ENCODE measurements around the gene STRN3. TPM values are rescaled to one million over a fixed set of nuclear protein-coding genes. Genes with fewer than 3 reads are reported as not detected.

The STRN3 gene
- total RNA-seq, 2 donors from 2014 or later, result 18.1 to 18.9 TPM

- DNase-seq (no peak), ATAC-seq (no peak)
- Histone ChIP-seq H3K27ac (no peak overlapping the region), H3K4me1 (no peaks in the 10 kb centered on the region), H3K9me3 (no peaks in the 10 kb centered on the region), H3K4me3 (no peak overlapping the region), H3K27me3 (no peaks in the 10 kb centered on the region), H3K36me3 (replicated peaks in 1 of 2; ENCODE audit: insufficient read depth in 1 of 2, low read depth in 2 of 2) (no peaks in the 10 kb centered on the region)
- intact Hi-C loops (cut with DNase I), result no loop called here
- WGBS, 2 donors, result 72 to 79% methylated on average over 2 of the region's 2 CpGs
- TF ChIP-seq POLR2A (IDR thresholded peaks at IDR 0.05) (no peak), CTCF (IDR thresholded peaks at IDR 0.05) (no peak)
Measured at GRCh38 chr14:30915596-30915995, 110.6 kb downstream of the STRN3 start.

- no peaks in the 10 kb centered on the region for H3K4me1 ChIP-seq
- no peaks in the 10 kb centered on the region for H3K27me3 ChIP-seq
- intact Hi-C loops (cut with DNase I), result no loop called here
- no peak for DNase-seq
- TF ChIP-seq POLR2A (IDR thresholded peaks at IDR 0.05), result no peak
- no peak for TF ChIP-seq CTCF (IDR thresholded peaks at IDR 0.05)
- ATAC-seq, result no peak
- no peak overlapping the region for H3K4me3 ChIP-seq
- 86 to 91% methylated on average over 1 of the region's 1 CpG for WGBS, 2 donors
- H3K36me3 ChIP-seq (replicated peaks in 1 of 2; ENCODE audit: insufficient read depth in 1 of 2, low read depth in 2 of 2), result peaks cover 0 to 2% of the 10 kb centered on the region in 2 donors
- H3K27ac ChIP-seq, result no peak overlapping the region
- H3K9me3 ChIP-seq, result no peaks in the 10 kb centered on the region
Measured at GRCh38 chr14:30914812-30915211, 111.4 kb downstream of the STRN3 start.

- Histone ChIP-seq H3K27ac (no peak overlapping the region), H3K36me3 (replicated peaks in 1 of 2; ENCODE audit: insufficient read depth in 1 of 2, low read depth in 2 of 2) (peaks cover 0 to 8% of the 10 kb centered on the region in 2 donors), H3K9me3 (no peaks in the 10 kb centered on the region), H3K4me1 (no peaks in the 10 kb centered on the region), H3K4me3 (no peak overlapping the region), H3K27me3 (no peaks in the 10 kb centered on the region)
- 59 to 69% methylated on average over 2 of the region's 2 CpGs for WGBS, 2 donors
- TF ChIP-seq CTCF (IDR thresholded peaks at IDR 0.05), result no peak
- TF ChIP-seq POLR2A (IDR thresholded peaks at IDR 0.05), result no peak
- no peak for ATAC-seq
- no peak for DNase-seq
- intact Hi-C loops (cut with DNase I), result no loop called here
Measured at GRCh38 chr14:30908826-30909225, 117.4 kb downstream of the STRN3 start.

GRCh38 chr14:30907659-30908057 is 118.5 kb downstream of the STRN3 start:
- peaks cover 0 to 8% of the 10 kb centered on the region in 2 donors for H3K36me3 ChIP-seq (replicated peaks in 1 of 2; ENCODE audit: insufficient read depth in 1 of 2, low read depth in 2 of 2)
- no peak overlapping the region for H3K4me3 ChIP-seq
- no peak for ATAC-seq
- H3K27ac ChIP-seq, result no peak overlapping the region
- no peaks in the 10 kb centered on the region for H3K4me1 ChIP-seq
- WGBS, 2 donors, result 93 to 97% methylated on average over 1 of the region's 1 CpG
- intact Hi-C loops (cut with DNase I), result no loop called here
- no peaks in the 10 kb centered on the region for H3K9me3 ChIP-seq
- no peak for DNase-seq
- no peaks in the 10 kb centered on the region for H3K27me3 ChIP-seq
- no peak for TF ChIP-seq CTCF (IDR thresholded peaks at IDR 0.05)
- no peak for TF ChIP-seq POLR2A (IDR thresholded peaks at IDR 0.05)

GRCh38 chr14:30906752-30907658 is 119.2 kb downstream of the STRN3 start:
- Histone ChIP-seq H3K4me1 (no peaks in the 10 kb centered on the region), H3K36me3 (replicated peaks in 1 of 2; ENCODE audit: insufficient read depth in 1 of 2, low read depth in 2 of 2) (peaks cover 0 to 8% of the 10 kb centered on the region in 2 donors), H3K27ac (no peak overlapping the region), H3K9me3 (no peaks in the 10 kb centered on the region), H3K27me3 (no peaks in the 10 kb centered on the region), H3K4me3 (no peak overlapping the region)
- intact Hi-C loops (cut with DNase I), result no loop called here
- TF ChIP-seq POLR2A (IDR thresholded peaks at IDR 0.05) (no peak), CTCF (IDR thresholded peaks at IDR 0.05) (peak in 6 of 7 experiments; percentile 6 to 42 (median 36))
- ATAC-seq (no peak), DNase-seq (no peak)
